ENCODE data around the gene HORMAD2.
"Not testable (repeated sequence)": the region's sequence is repeated elsewhere in the genome, so short reads cannot be mapped to it uniquely, and the experiment has no call there.

Gene HORMAD2

DNA sequence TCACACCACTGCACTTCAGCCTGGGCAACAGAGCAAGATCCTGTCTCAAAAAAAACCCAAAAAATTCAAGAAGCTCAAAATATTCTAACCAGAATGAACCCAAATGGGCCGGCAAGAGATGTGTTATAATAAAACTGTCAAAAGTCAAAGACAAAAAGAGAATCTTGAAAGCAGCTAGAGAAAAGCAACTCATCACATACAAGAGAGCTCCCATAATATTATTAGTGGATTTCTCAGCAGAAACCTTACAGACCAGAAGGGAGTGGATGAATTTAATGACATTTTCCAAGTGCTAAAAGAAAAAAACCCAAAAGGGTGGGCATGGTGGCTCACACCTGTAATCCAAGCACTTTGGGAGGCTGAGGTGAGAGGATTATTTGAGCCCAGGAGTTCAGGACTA is 22.9 kb upstream of the HORMAD2 start:
- DNase-seq (ENCODE audit: low read depth, low spot score): no peak

DNA sequence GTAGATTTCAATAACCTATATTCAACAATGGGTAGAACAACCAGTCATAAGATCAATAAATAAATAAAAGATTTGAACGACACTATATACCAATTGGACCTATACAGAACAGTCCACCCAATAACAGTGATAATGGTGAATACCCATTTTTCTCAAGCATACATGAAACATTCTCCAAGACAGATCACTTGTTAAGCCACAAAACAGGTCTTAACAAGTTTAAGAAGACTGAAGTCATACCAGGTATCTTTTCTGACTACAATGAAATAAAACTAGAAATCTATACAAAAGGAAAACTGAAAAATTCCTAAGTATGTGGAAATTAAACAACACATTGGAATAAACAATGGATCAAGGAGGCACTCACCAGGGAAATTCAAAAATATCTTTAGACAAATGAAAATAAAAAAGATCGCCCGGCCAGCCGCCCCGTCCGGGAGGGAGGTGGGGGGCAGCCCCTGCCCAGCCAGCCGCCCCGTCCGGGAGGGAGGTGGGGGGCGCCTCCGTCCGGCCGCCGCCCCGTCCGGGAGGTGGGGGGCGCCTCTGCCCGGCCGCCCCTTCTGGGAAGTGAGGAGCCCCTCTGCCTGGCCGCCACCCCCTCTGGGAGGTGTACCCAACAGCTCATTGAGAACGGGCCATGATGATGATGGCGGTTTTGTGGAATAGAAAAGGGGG is 20.8 kb upstream of the HORMAD2 start:
- DNase-seq (ENCODE audit: low read depth, low spot score): not testable (repeated sequence)

DNA sequence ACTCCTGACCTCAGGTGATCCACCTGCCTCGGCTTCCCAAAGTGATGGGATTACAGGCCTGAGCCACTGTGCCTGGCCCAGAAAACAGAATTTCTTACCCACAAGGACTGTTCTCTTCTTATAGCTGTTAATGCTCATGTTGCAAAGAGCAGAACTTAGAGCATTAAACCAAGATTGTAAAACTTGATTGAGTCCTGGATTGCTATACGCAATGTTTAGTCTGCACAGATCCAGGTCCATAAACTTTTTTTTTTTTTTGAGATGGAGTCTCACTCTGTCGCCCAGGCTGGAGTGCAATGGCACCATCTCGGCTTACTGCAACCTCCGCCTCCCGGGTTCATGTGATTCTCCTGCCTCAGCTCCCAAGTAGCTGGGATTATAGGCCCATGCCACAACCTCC is 19.2 kb upstream of the HORMAD2 start:
- not testable (repeated sequence) for DNase-seq (ENCODE audit: low read depth, low spot score)

DNA sequence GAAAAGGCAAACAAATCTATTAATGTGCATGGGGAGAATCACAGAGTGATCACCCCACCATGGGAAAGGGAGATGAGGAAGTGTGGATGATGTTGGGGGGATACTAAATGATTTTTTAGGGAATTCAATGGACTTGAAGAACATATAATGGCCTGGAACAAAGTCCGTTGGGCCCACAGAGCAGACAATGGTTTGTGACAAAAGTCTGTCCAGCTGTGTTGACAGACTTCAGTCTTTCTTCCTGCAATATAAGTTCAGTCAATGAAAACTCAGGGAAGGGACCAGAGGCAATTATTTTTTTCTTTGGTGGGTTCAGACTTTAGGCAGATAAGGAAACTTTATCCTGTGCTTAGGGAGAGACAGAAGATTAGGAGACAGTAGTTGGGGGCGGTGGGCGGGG is 18.0 kb upstream of the HORMAD2 start:
- DNase-seq (ENCODE audit: low read depth, low spot score): no peak

DNA sequence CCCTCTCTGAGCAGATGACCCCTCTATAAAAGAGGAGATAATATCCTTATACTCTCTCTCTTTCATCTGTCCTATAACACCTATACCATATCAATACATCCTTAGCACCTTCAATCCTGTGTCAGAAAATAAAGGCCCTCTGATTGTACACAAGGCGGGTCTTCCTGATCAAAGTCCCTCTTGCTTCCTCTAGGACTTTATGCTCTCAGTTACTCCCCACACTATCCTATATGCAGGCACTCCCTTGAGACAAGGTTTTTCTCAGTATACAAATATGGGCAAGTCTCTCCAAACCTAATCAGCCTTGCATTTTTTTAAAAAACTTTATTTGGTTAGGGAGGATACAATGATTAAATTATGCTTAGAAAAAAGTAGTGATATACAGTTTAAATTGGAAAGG is 17.3 kb upstream of the HORMAD2 start:
- DNase-seq (ENCODE audit: low read depth, low spot score): no peak

DNA sequence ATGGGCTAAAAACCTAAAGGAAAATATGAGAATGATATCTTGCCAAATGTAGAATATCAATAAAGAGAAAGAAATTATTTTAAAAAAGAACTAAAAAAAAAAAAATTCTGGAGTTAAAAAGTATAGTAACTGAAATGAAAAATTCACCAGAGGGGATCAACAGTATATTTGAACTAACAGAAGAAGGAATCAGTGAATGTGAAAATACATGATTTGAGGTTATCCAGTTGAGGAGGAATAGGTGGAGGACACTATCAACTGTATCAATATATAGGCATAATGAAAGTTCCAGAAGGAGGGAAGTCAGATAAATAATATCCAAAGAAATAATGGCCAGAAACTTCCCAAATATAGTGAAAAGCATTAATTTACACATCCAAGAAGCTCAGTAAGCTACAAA is 16.1 kb upstream of the HORMAD2 start:
- DNase-seq (ENCODE audit: low read depth, low spot score): no peak

DNA sequence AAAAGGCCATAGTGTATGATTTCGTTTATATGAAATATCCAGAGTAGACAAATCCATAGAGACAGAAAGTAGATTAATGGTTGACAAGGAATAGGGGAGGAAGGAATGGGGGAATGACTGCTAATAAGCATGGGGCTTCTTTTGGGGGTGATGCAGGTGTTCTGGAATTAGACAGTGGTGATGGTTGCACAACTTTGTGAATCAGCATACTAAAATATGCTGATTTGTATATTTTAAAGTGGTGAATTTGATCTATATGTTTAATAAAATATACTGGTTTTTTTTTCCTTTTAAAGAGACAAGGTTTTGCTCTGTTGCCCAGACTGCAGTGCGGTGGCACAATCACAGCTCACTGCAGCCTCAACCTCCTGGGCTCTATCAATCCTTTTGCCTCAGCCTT is 6.5 kb upstream of the HORMAD2 start:
- no peak for DNase-seq (ENCODE audit: low read depth, low spot score)

DNA sequence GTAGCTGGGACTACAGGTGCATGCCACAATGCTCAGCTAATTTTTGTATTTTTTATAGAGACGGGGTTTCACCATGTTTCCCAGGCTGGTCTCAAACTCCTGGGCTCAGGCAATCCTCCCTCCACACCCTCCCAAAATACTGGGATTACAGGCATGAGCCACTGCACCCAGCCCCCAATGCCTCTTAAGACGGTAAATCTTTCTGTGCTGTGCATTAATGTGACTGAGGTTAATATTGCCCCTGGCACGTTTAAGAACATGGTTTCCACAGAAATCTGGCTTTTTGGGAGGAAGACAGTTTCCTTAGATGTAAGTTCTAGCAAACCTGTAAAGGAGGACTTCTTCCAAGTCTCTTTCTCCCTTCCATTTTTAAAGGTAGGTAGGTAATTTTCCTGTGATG is 6.1 kb upstream of the HORMAD2 start:
- no peak for DNase-seq (ENCODE audit: low read depth, low spot score)

DNA sequence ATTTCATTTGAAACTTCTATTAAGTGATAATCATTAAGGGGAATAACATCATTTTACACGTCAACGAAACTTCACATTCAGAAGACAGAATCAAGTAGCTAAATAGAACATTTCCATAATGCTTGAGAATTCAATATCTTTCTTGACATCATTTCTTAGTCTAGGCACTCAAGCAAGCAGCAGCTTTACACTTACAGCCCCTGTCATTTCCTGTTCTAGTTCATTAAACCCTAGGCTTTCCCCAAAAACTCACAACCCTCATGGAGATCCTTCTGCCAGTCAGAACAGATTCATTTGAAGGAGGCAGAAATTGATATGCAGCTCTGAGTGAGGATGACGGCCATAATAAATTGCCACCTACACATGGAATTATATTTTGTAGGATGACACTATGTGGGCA is 5.3 kb upstream of the HORMAD2 start:
- no peak for DNase-seq (ENCODE audit: low read depth, low spot score)

DNA sequence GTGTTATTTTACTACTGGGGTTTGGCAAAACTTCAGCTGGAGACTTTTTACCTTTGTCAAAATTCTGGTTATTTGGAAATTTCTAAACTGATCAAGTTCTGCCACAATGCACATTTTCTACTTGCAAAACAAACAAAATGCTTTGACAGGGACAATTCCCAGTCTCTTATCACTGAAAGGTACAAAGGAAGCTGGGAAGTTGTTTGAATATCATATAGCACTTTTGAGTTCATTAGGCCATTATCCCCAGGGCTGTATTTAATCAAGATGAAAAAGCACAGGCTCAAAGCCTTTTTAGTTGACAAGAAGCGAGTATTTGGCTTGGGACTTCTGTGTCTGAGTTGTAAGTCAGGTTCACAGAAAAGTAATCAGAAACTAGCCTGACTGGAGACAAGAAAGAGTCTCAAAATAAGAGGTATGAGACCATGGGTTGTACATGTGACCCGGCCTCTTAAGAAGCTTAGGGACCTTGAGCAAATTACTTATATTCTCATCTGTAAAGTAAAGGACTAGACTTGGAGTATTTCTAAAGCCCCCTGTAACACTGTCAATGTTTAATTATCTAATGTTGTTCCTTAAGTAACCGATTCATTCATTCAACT is 2.9 kb upstream of the HORMAD2 start:
- no peak for DNase-seq (ENCODE audit: low read depth, low spot score)

DNA sequence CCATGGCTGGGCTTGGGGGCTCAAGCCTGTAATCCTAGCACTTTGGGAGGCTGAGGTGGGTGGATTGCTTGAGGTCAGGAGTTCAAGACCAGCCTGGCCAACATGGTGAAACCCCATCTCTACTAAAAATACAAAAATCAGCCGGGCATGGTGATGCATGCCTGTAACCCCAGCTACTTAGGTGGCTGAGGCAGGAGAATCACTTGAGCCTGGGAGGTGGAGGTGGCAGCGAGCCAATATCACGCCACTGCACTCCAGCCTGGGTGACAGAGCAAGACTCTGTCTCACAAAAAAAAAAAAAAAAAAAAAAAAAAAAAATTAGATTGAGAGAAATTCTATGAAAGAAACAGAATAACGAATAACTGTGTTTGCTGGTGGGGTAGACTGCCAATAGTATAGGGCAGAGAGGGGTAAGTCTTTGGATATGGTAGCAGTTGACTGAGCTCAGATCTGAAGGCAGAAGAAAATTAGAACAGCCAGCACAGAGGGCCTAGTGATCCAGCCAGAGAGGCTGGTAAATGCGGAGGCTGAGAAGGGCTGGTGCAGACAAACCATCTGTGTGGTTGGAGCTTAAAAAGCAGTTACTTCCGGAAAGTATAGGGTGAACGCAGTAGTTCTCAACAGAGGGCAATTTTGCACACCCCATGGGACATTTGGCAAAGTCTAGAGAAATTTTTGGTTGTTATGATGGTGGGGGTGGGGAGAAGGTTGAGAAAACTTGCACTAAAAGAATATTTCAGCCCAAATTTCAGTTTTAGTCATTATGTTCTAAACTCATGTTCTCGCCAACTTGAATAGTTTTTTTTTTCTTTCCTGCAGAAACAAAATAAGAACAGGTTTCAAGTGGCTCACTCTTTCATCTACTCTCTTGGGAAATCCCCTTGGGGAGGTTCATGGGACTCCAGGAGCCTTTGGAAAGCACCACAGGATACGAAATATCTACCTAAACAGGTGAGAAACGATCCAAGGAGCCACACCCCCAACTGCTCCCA is 1.6 kb upstream of the HORMAD2 start:
- DNase-seq (ENCODE audit: low read depth, low spot score): no peak

DNA sequence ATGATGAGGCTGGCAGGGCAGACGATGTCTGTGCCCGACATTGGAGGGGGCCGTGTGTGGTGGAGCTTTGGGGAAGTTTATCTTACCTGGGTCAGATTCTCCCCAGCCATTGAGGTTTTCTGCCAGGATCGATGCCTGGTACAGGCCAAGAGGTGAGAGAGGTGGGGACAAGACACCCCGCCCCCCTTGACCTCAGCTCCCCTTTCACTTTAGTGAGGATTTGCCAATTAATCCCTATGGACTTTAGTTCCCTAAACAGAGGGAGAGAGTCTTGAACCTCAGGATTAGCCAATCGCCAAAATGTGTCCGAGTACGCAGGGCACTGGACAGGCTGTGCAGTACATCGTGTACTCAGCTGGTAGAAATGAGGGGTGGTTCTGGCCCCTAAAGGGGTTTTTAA is 541 bp downstream of the HORMAD2 start:
- DNase-seq (ENCODE audit: low read depth, low spot score): no peak

DNA sequence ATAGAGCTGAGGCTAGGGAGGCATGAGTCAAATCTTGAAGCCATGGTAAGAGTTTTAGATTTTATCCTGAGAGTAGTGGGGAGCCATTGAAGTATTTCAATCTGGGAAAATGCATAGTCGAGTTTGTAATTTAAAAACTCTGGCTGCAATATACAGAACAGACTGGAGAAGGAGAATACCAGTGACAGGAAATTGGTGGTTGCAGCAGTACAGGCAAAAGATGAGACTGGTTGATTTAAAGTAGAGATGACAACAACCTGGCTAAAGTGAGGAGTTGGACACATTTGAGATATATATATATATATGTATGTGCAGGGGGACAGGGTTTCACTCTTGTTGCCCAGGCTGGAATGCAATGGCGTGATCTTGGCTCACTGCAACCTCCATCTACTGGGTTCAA is 6.2 kb downstream of the HORMAD2 start:
- DNase-seq (ENCODE audit: low read depth, low spot score): no peak

DNA sequence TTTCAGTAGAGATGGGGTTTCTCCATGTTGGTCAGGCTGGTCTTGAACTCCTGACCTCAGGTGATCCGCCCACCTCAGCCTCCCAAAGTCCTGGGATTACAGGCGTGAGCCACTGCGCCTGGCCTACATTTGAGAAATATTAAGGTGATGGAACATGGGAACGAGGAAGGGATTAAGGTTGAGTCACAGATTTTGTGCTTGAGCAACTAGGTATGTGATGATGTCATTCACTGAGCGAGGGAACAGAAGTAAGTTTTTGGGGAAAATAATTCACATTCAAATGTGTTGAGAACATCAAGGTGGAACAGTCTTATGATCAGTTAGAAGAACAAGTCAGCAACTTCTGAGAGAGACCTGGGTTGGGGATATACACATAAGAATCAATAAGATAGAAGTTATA is 6.8 kb downstream of the HORMAD2 start:
- not testable (repeated sequence) for DNase-seq (ENCODE audit: low read depth, low spot score)

DNA sequence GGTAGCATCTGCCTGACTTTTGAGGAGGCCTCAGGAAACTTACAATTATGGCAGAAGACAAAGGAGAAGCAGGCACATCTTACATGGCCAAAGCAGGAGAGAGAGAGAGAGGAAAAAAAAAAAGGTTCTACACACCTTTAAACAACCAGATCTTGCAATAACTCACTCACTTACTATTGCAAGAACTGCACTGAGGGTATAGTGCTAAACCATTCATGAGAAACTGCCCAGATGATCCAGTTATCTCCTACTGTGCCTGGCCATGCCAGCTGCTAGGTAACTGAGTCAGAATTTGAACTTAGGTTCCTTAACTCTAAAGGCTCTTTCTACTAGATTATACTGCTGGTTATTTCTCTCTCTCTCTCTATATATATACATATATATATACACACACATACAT is 7.3 kb downstream of the HORMAD2 start:
- DNase-seq (ENCODE audit: low read depth, low spot score): no peak

DNA sequence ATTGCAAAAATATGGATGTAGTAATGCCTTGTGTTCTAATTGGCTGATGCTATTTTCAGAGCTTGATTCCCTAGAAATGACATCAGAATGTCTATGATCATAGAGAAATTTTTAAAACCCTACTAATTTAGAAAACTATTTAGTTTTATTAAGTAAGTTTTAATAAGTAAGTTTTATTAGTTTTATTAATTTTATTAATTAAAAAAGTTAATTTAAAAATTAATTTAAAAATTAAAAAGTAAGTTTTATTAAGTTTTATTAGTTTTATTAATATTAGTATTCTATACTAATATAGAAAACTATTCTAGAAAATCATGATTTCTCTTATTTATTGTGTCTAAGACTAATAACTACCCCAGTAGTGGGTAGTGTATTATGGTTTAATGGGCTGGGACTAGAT is 8.2 kb downstream of the HORMAD2 start:
- DNase-seq (ENCODE audit: low read depth, low spot score): no peak

DNA sequence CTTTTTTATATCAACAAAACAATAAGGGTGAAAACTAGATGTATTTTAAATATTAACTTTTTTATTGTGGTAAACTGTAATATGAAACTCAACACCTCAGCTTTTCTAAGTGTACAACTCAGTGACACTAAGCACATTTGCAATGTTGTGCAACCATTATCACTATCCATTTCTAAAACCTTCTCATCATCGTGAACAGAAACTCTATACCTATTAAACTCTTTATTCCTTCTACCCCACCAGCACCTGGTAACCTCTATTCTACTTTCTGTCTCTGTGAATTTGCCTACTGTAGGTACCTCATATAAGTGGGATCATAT is 9.4 kb downstream of the HORMAD2 start:
- DNase-seq (ENCODE audit: low read depth, low spot score): no peak

DNA sequence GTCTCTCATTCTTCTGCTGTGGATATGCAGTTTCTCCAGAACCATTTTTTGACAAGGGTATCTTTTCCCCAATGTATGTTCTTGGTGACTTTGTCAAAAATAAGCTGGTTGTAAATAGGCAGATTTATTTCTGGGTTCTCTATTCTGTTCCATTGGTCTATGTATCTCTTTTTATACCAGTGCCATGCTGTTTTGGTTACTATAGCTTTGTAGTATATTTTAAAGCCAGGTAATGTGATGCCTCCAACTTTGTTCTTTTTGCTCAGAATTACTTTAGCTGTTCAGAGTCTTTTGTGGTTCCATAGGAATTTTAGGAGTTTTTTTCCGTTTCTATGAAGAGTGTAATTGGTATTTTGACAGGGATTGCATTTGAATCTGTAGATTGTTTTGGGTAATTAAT is 12.4 kb downstream of the HORMAD2 start:
- no peak for DNase-seq (ENCODE audit: low read depth, low spot score)

DNA sequence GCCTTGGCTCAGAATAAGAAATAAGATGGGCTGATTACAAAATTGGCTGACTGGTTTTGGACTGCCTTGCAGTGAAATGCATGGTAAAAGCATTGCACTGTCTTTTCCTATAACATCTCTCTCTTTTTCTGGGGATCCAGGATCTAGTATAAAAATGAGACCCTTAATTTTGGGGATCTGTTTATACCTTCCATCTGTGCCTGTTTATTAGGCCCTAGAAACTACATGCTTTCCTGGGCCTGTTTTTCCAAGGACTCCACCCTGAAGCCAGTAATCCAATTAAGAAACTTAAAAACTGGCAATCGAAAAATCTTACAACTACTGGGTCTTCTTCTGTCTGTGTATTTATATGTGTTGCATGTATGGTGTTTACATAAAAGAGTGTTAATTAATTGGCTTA is 14.5 kb downstream of the HORMAD2 start:
- DNase-seq (ENCODE audit: low read depth, low spot score): no peak

DNA sequence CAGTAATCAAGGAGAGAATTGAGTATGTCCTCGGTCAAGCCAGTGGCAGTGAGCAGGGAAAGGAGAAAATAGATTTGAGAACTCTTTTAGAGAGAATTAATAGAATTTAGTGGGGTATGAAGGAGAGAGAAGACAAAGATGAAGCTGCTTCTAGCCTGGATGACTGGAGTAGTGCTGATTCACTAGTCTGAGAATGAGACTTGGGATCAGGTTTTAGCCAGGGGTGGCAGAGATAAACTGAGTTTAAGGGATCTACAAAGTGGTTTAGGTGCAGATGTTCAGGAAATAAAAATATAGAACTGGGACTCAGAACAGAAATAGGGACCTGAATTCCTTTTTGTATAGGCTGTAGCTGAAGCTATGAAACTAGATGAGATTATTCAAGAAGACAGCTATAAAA is 17.6 kb downstream of the HORMAD2 start:
- DNase-seq (ENCODE audit: low read depth, low spot score): no peak

DNA sequence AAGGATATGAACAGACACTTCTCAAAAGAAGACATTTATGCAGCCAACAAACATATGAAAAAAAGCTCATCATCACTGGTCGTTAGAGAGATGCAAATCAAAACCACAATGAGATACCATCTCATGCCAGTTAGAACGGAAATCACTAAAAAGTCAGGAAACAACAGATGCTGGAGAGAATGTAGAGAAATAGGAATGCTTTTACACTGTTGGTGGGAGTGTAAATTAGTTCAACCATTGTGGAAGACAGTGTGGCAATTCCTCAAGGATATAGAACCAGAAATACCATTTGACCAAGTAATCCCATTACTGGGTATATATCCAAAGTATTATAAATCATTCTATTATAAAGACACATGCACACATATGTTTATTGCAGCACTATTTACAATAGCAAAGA is 20.5 kb downstream of the HORMAD2 start:
- DNase-seq (ENCODE audit: low read depth, low spot score): not testable (repeated sequence)

DNA sequence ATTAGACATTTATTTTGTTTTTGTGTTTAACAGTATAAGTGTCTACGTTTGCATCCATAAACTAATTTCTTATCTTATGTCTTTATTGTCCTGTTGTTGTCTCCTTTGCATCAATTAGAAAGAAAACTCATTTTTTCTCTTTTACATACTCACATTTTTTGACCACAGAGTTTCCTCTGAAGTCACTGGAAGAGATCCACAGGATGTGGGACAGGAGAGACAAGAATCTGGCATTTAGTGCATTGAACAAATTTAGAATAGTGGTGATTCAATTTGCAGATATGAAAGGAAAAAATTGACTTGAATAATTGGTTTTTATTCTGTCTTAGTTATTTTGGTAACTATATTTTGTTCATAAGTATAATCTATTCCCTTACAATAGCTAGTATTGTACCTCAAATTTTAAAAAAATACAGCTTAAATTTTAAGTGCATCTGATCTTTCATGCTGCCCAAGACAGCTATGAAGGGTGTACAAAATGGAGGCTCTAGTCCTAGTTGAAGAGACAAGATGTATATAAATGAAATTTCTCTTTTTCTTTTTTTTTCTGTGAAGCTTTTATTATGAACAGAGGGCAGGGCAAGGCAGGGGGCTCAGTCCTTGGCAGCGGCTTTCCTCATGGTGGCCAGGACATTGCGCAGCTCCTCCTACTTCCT is 24.4 kb downstream of the HORMAD2 start:
- no peak for DNase-seq (ENCODE audit: low read depth, low spot score)

Measured in smooth muscle cell of the brain vasculature (primary cell).